HepG2 (cell line): Measurements from ENCODE around the gene UBE2N. TPM values are rescaled to one million over a fixed set of nuclear protein-coding genes. Genes with fewer than 3 reads are reported as not detected.

Source experiments
- ETS1 ChIP-seq: sonication (generic); formaldehyde crosslinking; IDR thresholded peaks from 2 replicates; pipeline ENCODE4 v1.4.0; 2020; ENCODE audit warnings: missing genetic modification reagents
- FOXO1 ChIP-seq: sonication (generic); formaldehyde crosslinking; IDR thresholded peaks from 2 replicates; pipeline ENCODE4 v1.4.0; 2020; ENCODE audit warnings: missing genetic modification reagents
- GABPA ChIP-seq, 2 experiments: IDR thresholded peaks; 2 replicates each; pipeline ENCODE4 v1.6.1; 2011 to 2016; ENCODE audit warnings: low read depth in 2 of 2, low read length in 1 of 2, missing biosample characterization in 1 of 2, missing genetic modification characterization in 1 of 2
- HNRNPK ChIP-seq: fragments of 200-400 bp; formaldehyde crosslinking; IDR thresholded peaks from 2 replicates; pipeline ENCODE4 v1.6.1; 2018; ENCODE audit warnings: low read length, low read depth, moderate library complexity, mild to moderate bottlenecking; ENCODE audit not compliant: poor library complexity, severe bottlenecking
- MEIS1 ChIP-seq: sonication (generic); formaldehyde crosslinking; IDR thresholded peaks from 2 replicates; pipeline ENCODE4 v1.9.0; 2021; ENCODE audit warnings: mild to moderate bottlenecking, missing genetic modification reagents, moderate library complexity, borderline replicate concordance
- NCOA5 ChIP-seq: sonication (generic); formaldehyde crosslinking; IDR thresholded peaks from 2 replicates; pipeline ENCODE4 v1.4.0; 2020; ENCODE audit warnings: missing genetic modification reagents
- NR2C2 ChIP-seq: sonication (generic); formaldehyde crosslinking; IDR thresholded peaks from 2 replicates; pipeline ENCODE4 v1.4.0; 2020; ENCODE audit warnings: missing genetic modification reagents, mild to moderate bottlenecking, moderate library complexity, borderline replicate concordance
- PBX2 ChIP-seq: IDR thresholded peaks from 2 replicates; pipeline ENCODE4 v1.6.1; 2016; ENCODE audit warnings: control low read depth
- PCBP2 ChIP-seq: fragments of 200-400 bp; formaldehyde crosslinking; optimal IDR thresholded peaks from 2 replicates; pipeline ENCODE3; 2018; ENCODE audit warnings: low read length, low read depth; ENCODE audit not compliant: poor library complexity, severe bottlenecking
- POLR2A ChIP-seq, 2 experiments: IDR thresholded peaks; 2 replicates each; pipeline ENCODE4 v1.6.1; 2011; ENCODE audit warnings: low read depth in 2 of 2, low read length in 2 of 2, mild to moderate bottlenecking in 1 of 2, moderate library complexity in 1 of 2; ENCODE audit not compliant: insufficient read depth in 1 of 2
- RFXANK ChIP-seq: IDR thresholded peaks from 2 replicates; pipeline ENCODE4 v1.6.1; 2016
- SIN3B ChIP-seq: fragments of 150-350 bp; IDR thresholded peaks from 2 replicates; pipeline ENCODE4 v1.6.1; 2014; ENCODE audit warnings: low read length
- SP1 ChIP-seq, 2 experiments: fragments of 450-650 bp in 1 of 2; sonication (generic) in 1 of 2; formaldehyde crosslinking in 1 of 2; IDR thresholded peaks; 2 replicates each; pipeline versions ENCODE4 v1.4.0 to v1.6.1; 2016 to 2020; ENCODE audit warnings: missing genetic modification reagents in 1 of 2
- TFE3 ChIP-seq: IDR thresholded peaks from 2 replicates; pipeline ENCODE4 v1.6.1; 2016
- THAP8 ChIP-seq: sonication (generic); formaldehyde crosslinking; IDR thresholded peaks from 2 replicates; pipeline ENCODE4 v1.5.1; 2020; ENCODE audit warnings: missing genetic modification reagents, mild to moderate bottlenecking, borderline replicate concordance
- ZMYM4 ChIP-seq: sonication (generic); formaldehyde crosslinking; IDR thresholded peaks from 2 replicates; pipeline ENCODE4 v1.8.1; 2023; ENCODE audit warnings: mild to moderate bottlenecking, missing genetic modification reagents
- ZNF12 ChIP-seq: sonication (generic); formaldehyde crosslinking; IDR thresholded peaks from 2 replicates; pipeline ENCODE4 v1.5.0; 2020; ENCODE audit warnings: missing genetic modification reagents
- ZNF180 ChIP-seq: sonication (generic); formaldehyde crosslinking; IDR thresholded peaks from 2 replicates; pipeline ENCODE4 v1.4.0; 2020; ENCODE audit warnings: low read depth, missing genetic modification reagents, borderline replicate concordance
- ZNF589 ChIP-seq: sonication (generic); formaldehyde crosslinking; conservative IDR thresholded peaks from 2 replicates; pipeline ENCODE4 v1.8.0; 2022; ENCODE audit warnings: mild to moderate bottlenecking, moderate library complexity, missing genetic modification reagents
- ZNF598 ChIP-seq: sonication (generic); formaldehyde crosslinking; IDR thresholded peaks from 2 replicates; pipeline ENCODE4 v1.5.1; 2020; ENCODE audit warnings: mild to moderate bottlenecking, missing genetic modification reagents, borderline replicate concordance
- ZNF747 ChIP-seq: sonication (generic); formaldehyde crosslinking; IDR thresholded peaks from 2 replicates; pipeline ENCODE4 v1.8.1; 2023; ENCODE audit warnings: missing genetic modification reagents, mild to moderate bottlenecking, borderline replicate concordance
- ZNF768 ChIP-seq: sonication (generic); formaldehyde crosslinking; IDR thresholded peaks from 2 replicates; pipeline ENCODE4 v1.4.0; 2020; ENCODE audit warnings: missing genetic modification reagents
- ZNF781 ChIP-seq: sonication (generic); formaldehyde crosslinking; IDR thresholded peaks from 2 replicates; pipeline ENCODE4 v1.5.1; 2020; ENCODE audit warnings: borderline replicate concordance, mild to moderate bottlenecking, missing genetic modification reagents; ENCODE audit errors: not compliant biosample characterization
- ZNF839 ChIP-seq: sonication (generic); formaldehyde crosslinking; IDR thresholded peaks from 2 replicates; pipeline ENCODE4 v1.4.0; 2020; ENCODE audit warnings: missing genetic modification reagents, mild to moderate bottlenecking, borderline replicate concordance
- ZSCAN12 ChIP-seq: sonication (generic); formaldehyde crosslinking; IDR thresholded peaks from 2 replicates; pipeline ENCODE4 v1.9.0; 2021; ENCODE audit warnings: mild to moderate bottlenecking, missing genetic modification reagents
- ZSCAN21 ChIP-seq: sonication (generic); formaldehyde crosslinking; IDR thresholded peaks from 2 replicates; pipeline ENCODE4 v1.8.0; 2022; ENCODE audit warnings: mild to moderate bottlenecking, missing genetic modification reagents, moderate library complexity, borderline replicate concordance
- polyA plus RNA-seq, 8 experiments: library from polyadenylated mRNA; depleted of rRNA in 3 of 8; stranded (reverse) in 7 of 8; unstranded in 1 of 8; fragments of >200 nt; fragmentation: Illumina TruSeq in 4 of 8; extraction: Trizol in 4 of 8; gene quantifications; 2 replicates each; pipeline versions ENCODE4 v1.2.1 to v1.2.3, GENCODE V29; 2011 to 2016; ENCODE audit warnings: low read depth in 4 of 8, missing spikeins in 1 of 8, mixed read lengths in 1 of 8; ENCODE audit not compliant: insufficient read depth in 1 of 8
- total RNA-seq, 5 experiments: library from RNA; depleted of rRNA; stranded (reverse); fragments of >200 nt; fragmentation: Illumina TruSeq; extraction: Trizol; gene quantifications; 2 replicates each; pipeline ENCODE4 v1.2.3, GENCODE V29; 2016; ENCODE audit warnings: low read depth in 1 of 5

The UBE2N gene
- total and polyA plus RNA-seq, 2 of the 13 experiments (the other 11 are each of a cell fraction or from before 2014, with no cell fraction given), result 188 to 197 TPM

GRCh38 chr12:93377252-93378195 is 64.2 kb downstream of the UBE2N start, which contains the start of gene NUDT4 (continued):
- TF ChIP-seq NR2C2 (CRISPR knock-in tag) (no peak), HNRNPK (peak; percentile 65), TFE3 (CRISPR knock-in tag) (no peak), PCBP2 (no peak), THAP8 (CRISPR knock-in tag) (no peak), ZSCAN12 (CRISPR knock-in tag) (no peak), ZMYM4 (CRISPR knock-in tag) (peak; percentile 86), FOXO1 (CRISPR knock-in tag) (0 out of 2 replicates have a peak, but pooled peaks have one; percentile 3), ZNF768 (CRISPR knock-in tag) (no peak), ZNF781 (CRISPR knock-in tag) (no peak), ZNF180 (CRISPR knock-in tag) (no peak), RFXANK (CRISPR knock-in tag) (no peak), ZNF589 (CRISPR knock-in tag) (no peak), SIN3B (no peak), NCOA5 (no peak), GABPA (IDR thresholded peaks at IDR 0.05; ENCODE audit: low read depth, low read length) (no peak), GABPA (CRISPR knock-in tag; IDR thresholded peaks at IDR 0.05; ENCODE audit: low read depth) (no peak), MEIS1 (CRISPR knock-in tag) (no peak), ETS1 (CRISPR knock-in tag) (no peak), ZNF598 (CRISPR knock-in tag) (no peak), POLR2A (IDR thresholded peaks at IDR 0.05; ENCODE audit: insufficient read depth in 1 of 2, low read depth in 2 of 2, low read length in 2 of 2) (peak; percentile 80 to 90), ZNF12 (CRISPR knock-in tag) (no peak), ZNF839 (CRISPR knock-in tag) (no peak), PBX2 (CRISPR knock-in tag) (no peak), ZNF747 (CRISPR knock-in tag) (peak; percentile 71; the same call in 1 of the 2 replicates), ZSCAN21 (CRISPR knock-in tag) (no peak), SP1 (IDR thresholded peaks at IDR 0.05) (no peak), SP1 (CRISPR knock-in tag; IDR thresholded peaks at IDR 0.05) (no peak)
